ENCODE measurements around the gene CYGB. TPM values are rescaled to one million over a fixed set of nuclear protein-coding genes. Genes with fewer than 3 reads are reported as not detected.
"Not testable (repeated sequence)": the region's sequence is repeated elsewhere in the genome, so short reads cannot be mapped to it uniquely, and the experiment has no call there.

CYGB gene
- total RNA-seq, 5 donors from 2014 or later (not counting 1 experiment from before 2014, with no cell fraction given): 0.20 to 0.76 (median 0.65) TPM

DNA sequence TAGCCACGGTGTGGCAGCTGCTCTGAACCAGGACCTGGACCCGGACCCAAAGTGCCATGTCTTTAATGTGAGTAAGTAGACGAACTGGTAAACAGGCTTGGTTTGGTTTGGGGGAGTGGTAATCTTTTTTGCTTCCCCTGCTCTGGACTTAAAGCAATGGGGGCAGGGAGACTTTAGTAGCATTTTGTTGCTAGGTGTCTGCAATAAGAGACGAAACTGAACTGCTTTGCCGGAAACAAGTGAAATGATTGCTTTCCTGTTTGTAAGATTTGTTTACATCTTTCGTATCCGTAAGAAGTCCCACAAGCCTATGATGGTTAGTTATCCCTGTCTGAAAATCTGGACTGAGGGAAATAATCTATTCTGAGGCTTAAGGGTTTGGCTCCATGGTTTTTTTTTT lies 23.8 kb upstream of the CYGB start:
- ChIA-PET POLR2A (interaction anchor here in 1 of 2 donors (0.7 to 1.0 kb wide), 2 partner anchors 17 to 47 kb away, joined by 3 read pairs; no protein-coding TSS in a partner anchor), CTCF (interaction anchor here in 1 of 2 donors (0.6 to 2.0 kb wide), 3 partner anchors 62 to 330 kb away, joined by 3 to 8 read pairs (median 3); no protein-coding TSS in a partner anchor)
- WGBS (ENCODE audit: insufficient coverage): 42% methylated on average over 4 of the region's 7 CpGs
- H3K4me1 ChIP-seq (ENCODE audit: control insufficient read depth in 1 of 2, extremely low read depth in 1 of 2, insufficient read depth in 2 of 2, low read length in 2 of 2): peaks cover 19 to 54% of the 10 kb centered on the region in 2 experiments
- no peaks in the 10 kb centered on the region for H3K27me3 Mint-ChIP-seq
- peaks cover 30 to 37% of the 10 kb centered on the region in 2 donors for H3K36me3 ChIP-seq (ENCODE audit: control insufficient read depth in 2 of 2, extremely low read depth in 1 of 2, insufficient read depth in 1 of 2, low read length in 1 of 2)
- peak in 10 of 35 experiments; percentile 24 to 77 (median 39) for DNase-seq
- no peaks in the 10 kb centered on the region for H3K27me3 ChIP-seq (replicated peaks in 1 of 2; ENCODE audit: control insufficient read depth in 2 of 2, extremely low read depth in 1 of 2, insufficient read depth in 2 of 2, low read length in 1 of 2)
- peaks cover 59 to 81% (median 74%) of the 10 kb centered on the region in 3 donors for H3K4me1 Mint-ChIP-seq
- H3K27ac Mint-ChIP-seq: peak overlapping the region; percentile 77 to 83
- no peaks in the 10 kb centered on the region for H3K9me3 ChIP-seq
- H3K9me3 Mint-ChIP-seq: no peaks in the 10 kb centered on the region
- ATAC-seq (replicated peaks in 1 of 4): no peak
- peak overlapping the region in 1 of 2 donors; percentile 2 for H3K4me3 ChIP-seq (ENCODE audit: control insufficient read depth in 1 of 2, extremely low read depth in 1 of 2, low read length in 1 of 2)
- H3K36me3 Mint-ChIP-seq: peaks cover 39% of the 10 kb centered on the region
- H3K4me3 Mint-ChIP-seq: peak overlapping the region in 2 of 3 donors; percentile 63 to 69
- H3K27ac ChIP-seq (ENCODE audit: low read length): peak overlapping the region; percentile 72

DNA sequence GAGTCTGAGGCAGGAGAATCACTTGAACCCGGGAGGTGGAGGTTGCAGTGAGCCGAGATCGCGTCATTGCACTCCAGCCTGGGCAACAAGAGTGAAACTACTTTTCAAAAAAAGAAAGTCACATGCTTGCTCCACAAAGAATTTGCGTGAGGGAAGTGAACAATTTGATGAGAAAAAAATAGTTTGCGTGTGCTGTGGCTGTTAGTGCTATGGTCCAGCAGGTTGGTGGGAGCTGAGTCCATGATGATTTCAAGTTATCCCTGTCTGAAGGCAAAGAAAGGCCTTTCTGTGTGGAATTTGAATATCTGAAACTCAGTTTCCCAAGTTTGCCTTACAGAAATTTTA lies 23.3 kb upstream of the CYGB start:
- ChIA-PET CTCF (interaction anchor here (0.5 to 2.0 kb wide), 2 partner anchors 8 to 63 kb away, joined by 3 to 8 read pairs; no protein-coding TSS in a partner anchor), POLR2A (no interaction called here)
- ATAC-seq (replicated peaks in 1 of 4) (no peak), DNase-seq (peak in 1 of 35 experiments; percentile 53)
- Histone ChIP-seq H3K36me3 (ENCODE audit: control insufficient read depth in 2 of 2, extremely low read depth in 1 of 2, insufficient read depth in 1 of 2, low read length in 1 of 2) (peaks cover 26 to 33% of the 10 kb centered on the region in 2 donors), H3K9me3 (no peaks in the 10 kb centered on the region), H3K27ac (ENCODE audit: low read length) (peak overlapping the region; percentile 71), H3K4me3 (ENCODE audit: control insufficient read depth in 1 of 2, extremely low read depth in 1 of 2, low read length in 1 of 2) (peak overlapping the region in 1 of 2 donors; percentile 2), H3K27me3 (replicated peaks in 1 of 2; ENCODE audit: control insufficient read depth in 2 of 2, extremely low read depth in 1 of 2, insufficient read depth in 2 of 2, low read length in 1 of 2) (no peaks in the 10 kb centered on the region), H3K4me1 (ENCODE audit: control insufficient read depth in 1 of 2, extremely low read depth in 1 of 2, insufficient read depth in 2 of 2, low read length in 2 of 2) (peaks cover 19 to 54% of the 10 kb centered on the region in 2 experiments)
- peaks cover 34% of the 10 kb centered on the region for H3K36me3 Mint-ChIP-seq
- H3K4me1 Mint-ChIP-seq: peaks cover 55 to 77% (median 70%) of the 10 kb centered on the region in 3 donors
- WGBS (ENCODE audit: insufficient coverage): 46% methylated on average over 2 of the region's 6 CpGs
- H3K9me3 Mint-ChIP-seq: no peaks in the 10 kb centered on the region
- peak overlapping the region; percentile 44 to 69 (median 63) for H3K4me3 Mint-ChIP-seq
- no peaks in the 10 kb centered on the region for H3K27me3 Mint-ChIP-seq
- peak overlapping the region; percentile 77 to 83 for H3K27ac Mint-ChIP-seq

DNA sequence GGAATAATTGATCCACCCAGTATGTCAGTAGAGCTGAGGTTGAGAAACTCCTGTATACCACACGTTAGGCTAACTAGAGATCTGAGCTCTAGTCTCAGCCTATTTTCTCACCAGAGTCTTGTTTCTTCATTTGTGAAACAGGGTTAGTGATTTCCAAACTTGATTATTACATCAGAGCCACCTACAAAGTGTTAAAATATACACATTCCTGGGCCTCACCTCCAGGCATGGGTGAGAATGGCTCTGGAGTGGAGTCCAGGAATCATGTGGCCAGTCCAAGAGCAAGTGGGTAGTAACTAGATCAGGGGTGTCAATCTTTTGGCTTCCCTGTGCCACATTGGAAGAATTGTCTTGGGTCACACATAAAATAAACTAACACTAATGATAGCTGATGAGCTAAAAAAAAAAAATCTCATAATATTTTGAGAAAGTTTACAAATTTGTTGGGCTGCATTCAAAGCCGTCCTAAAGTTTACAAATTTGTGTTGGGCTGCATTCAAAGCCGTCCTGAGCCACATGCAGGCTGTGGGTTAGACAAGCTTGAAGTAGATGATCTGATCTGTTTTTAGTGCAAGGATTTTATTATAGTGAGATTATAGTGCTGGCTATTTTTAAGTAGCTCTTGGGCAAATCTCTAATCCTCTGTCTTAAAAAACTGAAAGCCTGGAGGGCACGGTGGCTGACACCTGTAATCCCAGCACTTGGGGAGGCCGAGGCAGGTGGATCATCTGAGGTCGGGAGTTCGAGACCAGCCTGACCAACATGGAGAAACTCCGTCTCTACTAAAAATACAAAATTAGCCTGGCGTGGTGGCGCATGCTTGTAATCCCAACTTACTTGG lies 22.7 kb upstream of the CYGB start:
- Histone ChIP-seq H3K4me3 (ENCODE audit: control insufficient read depth in 1 of 2, extremely low read depth in 1 of 2, low read length in 1 of 2) (peak overlapping the region in 1 of 2 donors; percentile 2), H3K4me1 (ENCODE audit: control insufficient read depth in 1 of 2, extremely low read depth in 1 of 2, insufficient read depth in 2 of 2, low read length in 2 of 2) (peaks cover 19 to 54% of the 10 kb centered on the region in 2 experiments), H3K36me3 (ENCODE audit: control insufficient read depth in 2 of 2, extremely low read depth in 1 of 2, insufficient read depth in 1 of 2, low read length in 1 of 2) (peaks cover 22 to 27% of the 10 kb centered on the region in 2 donors), H3K9me3 (no peaks in the 10 kb centered on the region), H3K27me3 (replicated peaks in 1 of 2; ENCODE audit: control insufficient read depth in 2 of 2, extremely low read depth in 1 of 2, insufficient read depth in 2 of 2, low read length in 1 of 2) (no peaks in the 10 kb centered on the region), H3K27ac (ENCODE audit: low read length) (peak overlapping the region; percentile 71)
- Mint-ChIP-seq H3K27ac (peak overlapping the region; percentile 77 to 83), H3K4me3 (peak overlapping the region; percentile 44 to 69 (median 63)), H3K4me1 (peaks cover 49 to 75% (median 68%) of the 10 kb centered on the region in 3 donors), H3K36me3 (peaks cover 28% of the 10 kb centered on the region), H3K27me3 (no peaks in the 10 kb centered on the region), H3K9me3 (no peaks in the 10 kb centered on the region)
- 59% methylated on average over 6 of the region's 10 CpGs for WGBS (ENCODE audit: insufficient coverage)
- CTCF ChIA-PET: interaction anchor here (0.5 to 2.0 kb wide), 4 partner anchors 8 to 674 kb away, joined by 3 to 8 read pairs (median 4); no protein-coding TSS in a partner anchor
- ATAC-seq (replicated peaks in 1 of 4) (no peak), DNase-seq (no peak)
- POLR2A ChIA-PET: no interaction called here

DNA sequence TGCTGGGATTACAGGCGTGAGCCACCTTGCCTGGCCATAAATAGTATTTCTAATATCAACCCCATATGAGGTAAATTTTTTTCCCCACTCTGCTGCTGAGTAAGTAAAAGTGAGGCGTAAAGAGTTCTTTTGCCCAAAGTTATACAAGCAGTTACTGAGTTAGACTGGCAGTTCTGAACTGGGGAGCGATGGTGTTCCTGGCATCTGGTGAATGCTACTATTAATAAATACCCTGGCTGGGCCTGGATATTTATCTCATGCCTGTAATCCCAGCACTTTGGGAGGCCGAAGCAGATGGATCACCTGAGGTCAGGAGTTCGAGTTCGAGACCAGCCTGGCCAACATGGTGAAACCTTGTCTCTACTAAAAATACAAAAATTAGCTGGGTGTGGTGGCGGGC lies 22.0 kb upstream of the CYGB start:
- Histone ChIP-seq H3K36me3 (ENCODE audit: control insufficient read depth in 2 of 2, extremely low read depth in 1 of 2, insufficient read depth in 1 of 2, low read length in 1 of 2) (peaks cover 17 to 19% of the 10 kb centered on the region in 2 donors), H3K4me1 (ENCODE audit: control insufficient read depth in 1 of 2, extremely low read depth in 1 of 2, insufficient read depth in 2 of 2, low read length in 2 of 2) (peaks cover 19 to 54% of the 10 kb centered on the region in 2 experiments)
- H3K36me3 Mint-ChIP-seq: peaks cover 23% of the 10 kb centered on the region
- H3K4me3 ChIP-seq (ENCODE audit: control insufficient read depth in 1 of 2, extremely low read depth in 1 of 2, low read length in 1 of 2); H3K9me3 Mint-ChIP-seq; H3K27ac ChIP-seq (ENCODE audit: low read length); H3K27me3 ChIP-seq (replicated peaks in 1 of 2; ENCODE audit: control insufficient read depth in 2 of 2, extremely low read depth in 1 of 2, insufficient read depth in 2 of 2, low read length in 1 of 2); H3K9me3 ChIP-seq; DNase-seq; H3K27me3 Mint-ChIP-seq; ATAC-seq (replicated peaks in 1 of 4); POLR2A ChIA-PET: not testable (repeated sequence)
- H3K4me1 Mint-ChIP-seq: peaks cover 48 to 74% (median 68%) of the 10 kb centered on the region in 3 donors
- H3K4me3 Mint-ChIP-seq: peak overlapping the region; percentile 95 to 98 (median 96)
- CTCF ChIA-PET: interaction anchor here in 1 of 2 donors (2.0 kb wide), 1 partner anchor 64 kb away, joined by 8 read pairs; no protein-coding TSS in a partner anchor
- peak overlapping the region in 1 of 2 donors; percentile 98 for H3K27ac Mint-ChIP-seq
- WGBS (ENCODE audit: insufficient coverage): 93% methylated on average over 3 of the region's 7 CpGs

DNA sequence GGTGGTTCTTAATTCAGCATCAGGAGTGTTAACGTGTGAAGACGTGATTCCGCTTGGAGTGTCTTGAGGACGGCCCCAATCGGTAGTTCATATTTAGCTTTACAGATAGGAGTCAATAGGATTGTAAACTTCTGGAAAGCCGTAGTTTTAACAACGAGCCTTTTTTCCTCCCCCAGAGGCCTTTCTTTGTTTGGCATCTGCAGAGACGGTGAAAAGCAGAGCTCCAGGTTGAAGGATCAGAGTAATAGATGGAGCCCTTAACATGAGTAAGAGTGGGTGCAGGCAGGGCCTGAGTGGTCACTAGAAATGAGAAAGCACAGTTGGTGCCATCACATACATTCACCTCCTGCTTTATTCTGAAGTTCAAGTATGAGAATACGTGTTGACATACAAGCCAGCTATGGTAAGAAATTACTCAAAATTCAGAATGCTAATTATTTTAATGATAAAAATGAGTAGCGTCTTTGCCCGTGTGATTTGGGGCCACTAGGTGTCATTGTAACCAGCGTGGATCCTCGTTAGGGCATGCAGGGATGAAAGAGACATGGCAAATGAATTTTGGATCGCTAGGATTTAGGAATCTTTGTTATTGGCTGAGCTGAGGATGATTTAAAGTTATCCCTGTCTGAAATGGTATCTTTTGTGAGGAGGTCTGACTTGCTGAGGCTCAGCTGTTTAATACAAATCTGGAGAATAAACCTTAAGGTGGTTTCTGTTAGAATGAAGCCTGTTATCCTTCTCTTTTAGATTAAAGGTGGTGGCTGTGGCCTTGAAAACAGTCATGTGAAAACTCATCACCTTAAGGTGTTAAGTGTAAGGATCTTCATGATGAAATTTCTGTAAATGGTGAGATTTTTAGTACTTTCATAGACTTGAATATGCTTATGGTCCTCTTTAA lies 20.9 kb upstream of the CYGB start:
- peak overlapping the region; percentile 83 to 87 for H3K4me3 ChIP-seq (ENCODE audit: control insufficient read depth in 1 of 2, extremely low read depth in 1 of 2, low read length in 1 of 2)
- DNase-seq (peak in 2 of 35 experiments; percentile 34 to 45), ATAC-seq (replicated peaks in 1 of 4) (no peak)
- no peaks in the 10 kb centered on the region for H3K9me3 ChIP-seq
- peak overlapping the region; percentile 97 for H3K27ac ChIP-seq (ENCODE audit: low read length)
- Mint-ChIP-seq H3K9me3 (no peaks in the 10 kb centered on the region), H3K36me3 (peaks cover 23% of the 10 kb centered on the region), H3K27me3 (no peaks in the 10 kb centered on the region), H3K27ac (peak overlapping the region; percentile 97 to 98), H3K4me3 (peak overlapping the region; percentile 95 to 98 (median 96)), H3K4me1 (peaks cover 48 to 75% (median 68%) of the 10 kb centered on the region in 3 donors)
- WGBS (ENCODE audit: insufficient coverage): 0% methylated on average over 9 of the region's 14 CpGs
- H3K4me1 ChIP-seq (ENCODE audit: control insufficient read depth in 1 of 2, extremely low read depth in 1 of 2, insufficient read depth in 2 of 2, low read length in 2 of 2): peaks cover 19 to 54% of the 10 kb centered on the region in 2 experiments
- peaks cover 17% of the 10 kb centered on the region in 2 donors for H3K36me3 ChIP-seq (ENCODE audit: control insufficient read depth in 2 of 2, extremely low read depth in 1 of 2, insufficient read depth in 1 of 2, low read length in 1 of 2)
- ChIA-PET CTCF (interaction anchor here (0.6 to 2.2 kb wide), 9 partner anchors 9 to 194 kb away, joined by 3 to 10 read pairs (median 3); no protein-coding TSS in a partner anchor), POLR2A (interaction anchor here in 1 of 2 donors (0.8 kb wide), 1 partner anchor 10 kb away, joined by 3 read pairs; no protein-coding TSS in a partner anchor)
- H3K27me3 ChIP-seq (replicated peaks in 1 of 2; ENCODE audit: control insufficient read depth in 2 of 2, extremely low read depth in 1 of 2, insufficient read depth in 2 of 2, low read length in 1 of 2): no peaks in the 10 kb centered on the region
